Lung (tissue), 12 donors: ENCODE data around the gene DENND1A. TPM values are rescaled to one million over a fixed set of nuclear protein-coding genes. Genes with fewer than 3 reads are reported as not detected.

Experiments used
- ATAC-seq: fragments of 200-7000 bp; cut with Tn5 transposase; one replicate; pipeline ENCODE4 v1.9.1; 2020; ENCODE audit warnings: moderate number of reproducible peaks; ENCODE audit not compliant: insufficient read depth, low FRiP score
- DNase-seq, 3 donors: peaks; one replicate each; pipeline ENCODE4 v3.0.0-alpha.2; 2013 to 2017
- H3K27ac ChIP-seq, 2 donors: one replicate each; pipeline ENCODE4 v1.5.1; 2013; ENCODE audit warnings: mild to moderate bottlenecking in 2 of 2, moderate library complexity in 2 of 2, control low read depth in 1 of 2, inconsistent platforms in 1 of 2, low read depth in 1 of 2, low read length in 1 of 2
- H3K27me3 ChIP-seq, 3 donors: one replicate each; pipeline ENCODE4 v1.5.1; 2013; ENCODE audit warnings: low read length in 2 of 3; ENCODE audit not compliant: control insufficient read depth in 3 of 3, insufficient read depth in 3 of 3
- H3K36me3 ChIP-seq, 4 donors: one replicate each; pipeline ENCODE4 v1.5.1; 2013; ENCODE audit warnings: low read length in 4 of 4, mild to moderate bottlenecking in 1 of 4, moderate library complexity in 1 of 4; ENCODE audit not compliant: control insufficient read depth in 4 of 4, insufficient read depth in 4 of 4
- H3K4me1 ChIP-seq, 5 donors: one replicate each; pipeline ENCODE4 v1.5.1; 2013; ENCODE audit warnings: low read length in 5 of 5, mild to moderate bottlenecking in 2 of 5, moderate library complexity in 1 of 5; ENCODE audit not compliant: control insufficient read depth in 5 of 5, insufficient read depth in 5 of 5
- H3K4me3 ChIP-seq: one replicate; pipeline ENCODE4 v1.5.1; 2013; ENCODE audit warnings: mild to moderate bottlenecking, control low read depth, moderate library complexity
- H3K9ac ChIP-seq, 2 donors: one replicate each; pipeline ENCODE4 v1.5.1; 2013; ENCODE audit warnings: low read length in 2 of 2, control low read depth in 1 of 2; ENCODE audit not compliant: insufficient read depth in 1 of 2
- H3K9me3 ChIP-seq, 4 donors: one replicate each; pipeline ENCODE4 v1.5.1; 2013; ENCODE audit warnings: low read length in 3 of 4, mild to moderate bottlenecking in 1 of 4, moderate library complexity in 1 of 4; ENCODE audit not compliant: control insufficient read depth in 4 of 4, insufficient read depth in 3 of 4
- WGBS, 2 donors: extraction: QIAGEN DNeasy Blood & Tissue Kit; methylation state at CpG; one replicate each; pipeline ENCODE4 v1.1.7; 2013; 5-methylcytosine and 5-hydroxymethylcytosine counted together
- polyA plus RNA-seq, 2 donors: library from polyadenylated mRNA; stranded (reverse); fragments of 200-250 nt; gene quantifications; one replicate each; pipeline ENCODE4 v1.2.1, GENCODE V29; 2013
- total RNA-seq, 2 donors: library from RNA; depleted of rRNA in 1 of 2; stranded (reverse); fragments of >200 nt in 1 of 2; gene quantifications; one replicate each; pipeline ENCODE4 v1.2.1, GENCODE V29; 2014 to 2021
- TF ChIP-seq, protein P1 (sequence below): IDR thresholded peaks from 2 replicates; pipeline ENCODE4 v1.5.1; 2012; ENCODE audit warnings: mild to moderate bottlenecking; ENCODE audit errors: control extremely low read depth, extremely low read depth
- donor health status: control.
- donor health status: control.
- donor health status: Bipolar disorder and iron deficiency.
- donor health status: healthy.
- donor health status: DM: yes; HTN: yes; CAD: no.

The DENND1A gene
- total and polyA plus RNA-seq, 4 donors = 5.7 to 29.8 (median 14.5) TPM

DNA sequence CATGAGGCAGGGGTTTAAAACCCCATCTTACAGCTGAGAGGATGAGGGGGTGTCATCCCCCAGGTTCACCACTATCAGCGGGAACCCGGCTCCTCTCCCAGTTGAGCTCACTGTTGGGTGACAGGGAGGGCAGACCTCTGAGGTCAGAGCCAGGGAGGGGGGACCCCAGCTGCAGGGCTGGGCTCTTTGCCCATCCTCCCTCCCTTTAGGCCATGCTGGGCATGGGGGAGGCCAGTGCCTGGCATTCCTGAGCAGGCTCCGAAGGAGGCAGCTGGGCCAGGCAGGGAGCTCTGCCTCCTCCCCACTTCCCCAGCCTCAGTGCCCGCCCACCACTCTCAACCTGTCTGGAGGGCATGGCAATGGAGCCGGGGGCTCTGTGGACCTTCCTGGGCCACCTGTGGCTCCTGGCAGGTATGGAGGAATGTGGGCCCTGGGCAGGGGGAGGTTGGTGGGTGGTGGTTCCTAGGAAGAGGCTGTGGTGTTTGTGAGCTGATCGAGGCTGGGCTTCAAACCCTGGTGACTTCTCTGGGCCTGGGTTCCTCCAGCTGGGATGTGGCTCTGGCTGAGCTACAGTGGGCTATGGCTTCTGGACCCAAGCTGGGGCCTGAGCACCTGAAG, 561.3 kb downstream of the DENND1A start:
- no peaks in the 10 kb centered on the region for H3K36me3 ChIP-seq
- no peaks in the 10 kb centered on the region for H3K9me3 ChIP-seq
- no peak overlapping the region for H3K4me3 ChIP-seq
- H3K27ac ChIP-seq = no peak overlapping the region
- peaks cover 10 to 17% (median 11%) of the 10 kb centered on the region in 3 donors for H3K27me3 ChIP-seq
- no peak overlapping the region for H3K9ac ChIP-seq
- no peak for ATAC-seq
- peaks cover 0 to 10% (median 0%) of the 10 kb centered on the region in 5 donors for H3K4me1 ChIP-seq
- 77 to 87% methylated on average over 5 to 6 of the region's 6 CpGs for WGBS, 2 donors
- DNase-seq = no peak
- TF ChIP-seq, protein P1, sequence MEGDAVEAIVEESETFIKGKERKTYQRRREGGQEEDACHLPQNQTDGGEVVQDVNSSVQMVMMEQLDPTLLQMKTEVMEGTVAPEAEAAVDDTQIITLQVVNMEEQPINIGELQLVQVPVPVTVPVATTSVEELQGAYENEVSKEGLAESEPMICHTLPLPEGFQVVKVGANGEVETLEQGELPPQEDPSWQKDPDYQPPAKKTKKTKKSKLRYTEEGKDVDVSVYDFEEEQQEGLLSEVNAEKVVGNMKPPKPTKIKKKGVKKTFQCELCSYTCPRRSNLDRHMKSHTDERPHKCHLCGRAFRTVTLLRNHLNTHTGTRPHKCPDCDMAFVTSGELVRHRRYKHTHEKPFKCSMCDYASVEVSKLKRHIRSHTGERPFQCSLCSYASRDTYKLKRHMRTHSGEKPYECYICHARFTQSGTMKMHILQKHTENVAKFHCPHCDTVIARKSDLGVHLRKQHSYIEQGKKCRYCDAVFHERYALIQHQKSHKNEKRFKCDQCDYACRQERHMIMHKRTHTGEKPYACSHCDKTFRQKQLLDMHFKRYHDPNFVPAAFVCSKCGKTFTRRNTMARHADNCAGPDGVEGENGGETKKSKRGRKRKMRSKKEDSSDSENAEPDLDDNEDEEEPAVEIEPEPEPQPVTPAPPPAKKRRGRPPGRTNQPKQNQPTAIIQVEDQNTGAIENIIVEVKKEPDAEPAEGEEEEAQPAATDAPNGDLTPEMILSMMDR = no peak

DNA sequence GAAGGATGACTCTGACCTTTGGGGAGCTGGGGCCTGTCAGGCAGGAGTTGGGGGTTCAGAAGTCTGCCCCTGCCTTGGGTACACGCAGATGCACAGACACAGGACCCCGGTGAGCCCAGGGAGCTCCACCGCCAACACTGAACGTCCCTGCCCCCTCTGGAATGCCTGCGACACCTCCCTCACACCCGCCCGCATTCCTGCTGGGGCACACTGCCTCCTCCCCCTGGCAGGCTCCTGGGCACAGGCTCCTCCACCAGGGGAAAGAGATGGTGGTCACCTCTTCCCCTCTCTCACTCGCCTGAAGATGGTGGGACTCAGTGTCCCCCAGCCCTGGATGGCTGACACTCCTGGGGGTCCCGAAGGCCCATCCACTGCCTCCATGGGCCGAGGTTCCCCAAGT, 561.9 kb downstream of the DENND1A start:
- Histone ChIP-seq H3K9me3 (no peaks in the 10 kb centered on the region), H3K9ac (no peak overlapping the region), H3K27me3 (peaks cover 5 to 20% (median 10%) of the 10 kb centered on the region in 3 donors), H3K4me3 (no peak overlapping the region), H3K27ac (no peak overlapping the region), H3K36me3 (no peaks in the 10 kb centered on the region), H3K4me1 (peaks cover 0 to 4% (median 0%) of the 10 kb centered on the region in 5 donors)
- no peak for ATAC-seq
- TF ChIP-seq, protein P1 = no peak
- WGBS, 2 donors = 71 to 86% methylated on average over 4 to 10 of the region's 10 CpGs
- peak in 1 of 3 donors; percentile 40 for DNase-seq

DNA sequence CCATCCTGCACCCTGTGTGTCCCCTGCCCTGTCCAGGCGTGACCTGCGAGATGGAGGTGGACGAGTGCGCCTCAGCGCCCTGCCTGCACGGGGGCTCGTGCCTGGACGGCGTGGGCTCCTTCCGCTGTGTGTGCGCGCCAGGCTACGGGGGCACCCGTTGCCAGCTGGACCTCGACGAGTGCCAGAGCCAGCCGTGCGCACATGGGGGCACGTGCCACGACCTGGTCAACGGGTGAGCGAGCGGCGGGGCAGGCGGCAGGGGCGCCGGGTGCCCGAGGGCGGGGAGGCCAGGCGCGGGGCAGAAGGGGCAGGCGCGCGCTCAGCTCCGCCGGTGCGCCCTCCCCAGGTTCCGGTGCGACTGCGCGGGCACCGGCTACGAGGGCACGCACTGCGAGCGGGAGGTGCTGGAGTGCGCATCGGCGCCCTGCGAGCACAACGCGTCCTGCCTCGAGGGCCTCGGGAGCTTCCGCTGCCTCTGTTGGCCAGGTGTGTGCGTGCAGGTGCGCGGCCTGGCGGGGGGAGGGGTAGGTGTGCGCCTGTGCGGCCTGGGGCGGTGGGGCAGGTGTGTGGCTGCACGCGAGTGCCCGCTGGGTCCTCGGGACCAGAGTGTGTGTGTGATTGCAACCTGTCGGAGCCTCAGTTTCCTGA, 563.9 kb downstream of the DENND1A start:
- H3K9me3 ChIP-seq = no peaks in the 10 kb centered on the region
- peaks cover 0 to 2% (median 0%) of the 10 kb centered on the region in 3 donors for H3K27me3 ChIP-seq
- H3K36me3 ChIP-seq = no peaks in the 10 kb centered on the region
- H3K27ac ChIP-seq = no peak overlapping the region
- WGBS, 2 donors = 52 to 67% methylated on average over 56 to 67 of the region's 67 CpGs
- H3K4me1 ChIP-seq = peaks cover 0 to 3% (median 0%) of the 10 kb centered on the region in 5 donors
- TF ChIP-seq, protein P1 = no peak
- DNase-seq = no peak
- H3K9ac ChIP-seq = no peak overlapping the region
- no peak overlapping the region for H3K4me3 ChIP-seq
- ATAC-seq = no peak
